HG02981 (cell line): ENCODE measurements around the gene LIX1L.

Experiments
- ATAC-seq: cut with Tn5 transposase; IDR thresholded peaks from one replicate; pipeline ENCODE4 v1.9.1; 2021; ENCODE audit warnings: mild to moderate bottlenecking, moderate library complexity; ENCODE audit not compliant: unreplicated experiment

Gene LIX1L

DNA sequence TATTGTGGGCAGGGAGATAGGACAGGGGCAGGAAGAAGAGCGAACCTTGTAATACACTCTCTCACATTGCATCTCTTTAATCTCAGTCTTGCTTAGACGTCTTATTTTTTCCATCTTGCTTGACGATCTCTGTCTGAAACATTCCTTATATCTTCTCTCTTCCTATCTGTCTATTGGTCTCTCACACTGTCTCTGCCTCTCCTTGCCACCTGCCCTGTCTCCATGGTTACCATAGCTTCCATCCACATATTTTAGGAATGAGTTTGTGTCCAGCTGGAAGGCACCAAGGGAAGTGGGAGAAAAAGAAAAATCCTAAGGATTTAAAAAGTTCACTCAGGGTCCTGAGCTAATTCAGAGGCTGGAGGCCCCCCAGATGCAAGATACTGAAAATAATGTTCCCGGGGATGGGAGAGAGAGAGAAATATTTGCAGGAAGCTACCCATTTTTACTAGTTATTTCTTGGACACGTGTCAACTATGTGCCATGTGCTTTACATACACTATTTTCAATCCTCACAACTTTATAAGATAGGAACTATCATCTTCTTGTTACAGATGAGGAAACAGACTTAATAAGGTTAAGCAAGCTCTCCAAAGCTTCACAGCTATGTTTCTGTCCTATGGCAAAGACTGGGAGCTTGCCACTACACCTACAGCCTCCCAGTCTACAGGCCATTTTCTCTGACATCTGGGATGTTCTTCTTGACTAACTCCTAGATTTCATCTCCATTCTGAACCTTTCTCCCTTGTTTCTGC is 5.6 kb upstream of the LIX1L start:
- no peak for ATAC-seq

DNA sequence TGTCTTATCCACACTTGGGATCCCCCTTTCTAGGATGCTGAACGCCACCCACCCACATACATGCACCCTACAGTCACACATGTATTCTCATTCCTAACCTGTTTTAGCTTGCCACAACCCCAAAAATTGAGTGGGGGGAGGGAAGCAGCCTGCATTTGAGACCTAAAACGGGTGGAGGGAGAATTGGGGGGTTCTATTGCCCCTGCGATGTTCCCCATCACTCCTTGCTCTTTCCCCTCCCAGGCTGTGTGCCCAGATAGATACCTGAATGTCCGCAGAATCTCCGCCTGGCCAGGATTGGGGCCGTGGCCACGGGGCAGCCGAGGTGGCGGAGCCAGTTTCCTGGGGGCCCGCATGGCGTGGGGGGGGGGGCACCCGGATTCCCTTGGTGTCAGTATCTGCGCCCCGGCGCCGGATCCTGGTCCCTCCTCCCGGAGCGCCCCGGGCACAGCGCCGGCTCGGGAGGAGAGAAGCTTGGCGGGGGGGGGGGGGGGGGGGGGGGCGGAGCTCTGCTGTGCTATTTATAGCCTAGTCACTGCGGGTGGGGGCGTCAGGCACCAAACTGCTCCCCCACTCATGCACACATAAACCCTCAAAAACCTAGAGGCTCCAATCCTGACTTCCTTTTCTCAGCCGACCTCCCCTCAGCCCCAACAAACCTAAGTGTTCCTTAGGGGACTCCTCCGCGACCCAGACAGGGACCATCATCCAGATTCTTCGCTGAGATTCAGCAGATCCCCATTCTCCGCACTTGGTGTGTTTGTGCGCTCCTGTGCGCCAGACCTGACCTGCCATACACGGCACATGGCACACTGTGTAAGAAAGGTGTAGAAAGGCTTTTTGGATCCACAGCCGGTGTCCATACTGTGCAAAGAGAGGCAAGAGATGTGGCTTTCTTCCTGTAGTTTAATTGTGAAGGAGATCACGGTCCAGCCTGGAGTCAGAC is 4.6 kb upstream of the LIX1L start:
- no peak for ATAC-seq

- no peak for ATAC-seq
These were observed 3.8 kb upstream of the LIX1L start for GRCh38 chr1:145961425-145962156.

DNA sequence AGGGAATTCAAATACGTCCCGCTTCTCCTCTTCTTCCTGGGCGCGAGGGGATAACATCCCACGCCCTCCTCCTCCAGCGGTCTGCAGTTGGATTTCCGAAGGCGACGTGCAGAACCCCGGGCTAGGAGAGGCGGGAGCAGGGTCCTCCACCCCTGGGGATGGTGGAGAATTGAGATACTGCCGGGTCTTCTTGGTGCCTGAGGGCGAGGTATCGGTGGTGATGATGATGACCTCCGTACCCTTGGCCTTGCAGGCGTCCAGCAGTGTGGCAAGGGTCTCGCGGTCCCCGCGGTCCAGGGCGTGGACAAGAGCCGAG is 3.2 kb upstream of the LIX1L start:
- no peak for ATAC-seq

DNA sequence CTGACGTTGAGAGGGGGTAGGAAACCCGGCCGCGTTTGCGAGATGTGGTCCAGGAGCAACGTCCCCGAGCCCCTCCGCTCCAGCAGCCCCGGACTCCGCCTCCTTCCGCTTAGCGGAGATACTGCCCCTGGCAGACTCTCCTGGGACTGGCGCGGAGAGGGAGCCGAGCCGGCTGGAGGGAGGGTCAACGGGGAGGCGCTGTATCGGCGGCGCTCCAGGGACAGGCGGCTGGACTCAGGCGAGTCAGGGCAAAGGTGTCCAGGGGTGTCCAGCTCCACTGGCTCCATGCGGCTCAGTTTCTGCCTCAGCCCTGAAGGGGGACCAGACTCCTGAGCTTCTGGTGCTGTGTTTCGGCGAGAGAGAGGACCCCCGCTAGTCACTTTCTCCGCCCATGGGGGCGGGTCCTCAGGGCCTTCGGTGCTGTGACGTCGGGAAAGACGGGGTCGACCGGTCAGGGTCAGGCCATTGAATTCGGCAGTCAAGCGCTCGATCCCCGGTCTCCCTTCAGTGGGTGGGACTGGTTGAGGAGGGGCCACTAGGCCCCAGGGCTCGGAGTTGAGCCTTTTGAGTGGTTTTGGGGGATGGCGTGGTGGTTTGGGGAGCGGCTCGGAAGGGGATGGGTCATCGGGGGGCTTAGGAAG is 2.8 kb upstream of the LIX1L start:
- no peak for ATAC-seq

GRCh38 chr1:145959957-145960467 is 2.2 kb upstream of the LIX1L start:
- no peak for ATAC-seq

GRCh38 chr1:145959333-145959732 is 1.5 kb upstream of the LIX1L start:
- ATAC-seq: no peak

GRCh38 chr1:145958734-145959133 is 917 bp upstream of the LIX1L start:
- no peak for ATAC-seq

DNA sequence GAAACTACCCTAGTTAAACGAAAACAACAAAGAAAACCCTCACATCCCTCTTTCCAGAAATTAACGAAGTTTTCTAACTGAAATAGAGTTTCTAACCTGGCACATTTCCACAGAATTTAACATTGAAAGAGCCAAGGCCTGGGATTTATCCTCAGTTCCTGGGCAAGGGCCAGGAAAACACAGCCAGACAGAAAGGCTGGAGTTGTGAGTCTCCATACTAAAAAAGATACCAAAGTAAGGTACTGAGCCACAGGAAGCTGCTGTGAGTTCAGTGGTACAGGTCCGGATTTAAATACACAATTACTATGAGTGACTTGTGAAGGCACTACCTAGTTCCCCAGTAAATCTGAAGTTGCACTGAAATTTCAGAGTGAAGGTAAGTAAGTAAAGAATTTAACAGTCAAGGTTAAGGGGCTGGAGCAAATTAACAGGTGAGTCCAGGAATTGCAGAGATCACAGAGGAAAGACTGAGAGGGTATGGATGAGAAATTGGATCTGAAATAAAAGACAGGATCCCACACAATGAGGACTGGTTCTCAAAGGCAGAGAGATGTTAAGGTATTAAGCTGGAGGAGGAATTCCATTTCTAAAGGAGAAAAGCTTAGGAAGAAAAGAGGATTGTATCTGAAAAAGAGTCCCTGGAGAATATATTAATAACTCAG is 905 bp downstream of the LIX1L start:
- ATAC-seq: no peak

- ATAC-seq: no peak
These were observed 1.5 kb downstream of the LIX1L start for GRCh38 chr1:145956361-145956760.

- no peak for ATAC-seq
These were observed 2.4 kb downstream of the LIX1L start for GRCh38 chr1:145955436-145955835.

DNA sequence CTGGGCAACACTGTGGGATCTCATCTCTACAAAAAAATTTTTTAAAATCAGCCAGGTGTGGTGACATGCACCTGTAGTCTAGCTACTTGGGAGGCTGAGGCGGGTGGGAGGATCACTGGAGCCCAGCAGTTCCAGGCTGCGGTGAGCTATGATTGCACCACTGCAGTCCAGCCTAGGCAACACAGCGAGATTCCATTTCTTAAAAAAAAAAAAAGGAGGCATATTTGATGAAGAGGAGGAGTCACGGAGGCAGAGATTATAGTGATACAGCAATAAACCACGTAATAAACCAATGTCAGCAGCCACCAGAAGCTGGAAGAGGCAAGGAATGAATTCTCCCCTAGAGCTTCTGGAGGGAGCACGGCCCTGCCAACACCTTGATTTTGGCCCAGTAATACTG is 4.0 kb downstream of the LIX1L start:
- ATAC-seq: no peak

DNA sequence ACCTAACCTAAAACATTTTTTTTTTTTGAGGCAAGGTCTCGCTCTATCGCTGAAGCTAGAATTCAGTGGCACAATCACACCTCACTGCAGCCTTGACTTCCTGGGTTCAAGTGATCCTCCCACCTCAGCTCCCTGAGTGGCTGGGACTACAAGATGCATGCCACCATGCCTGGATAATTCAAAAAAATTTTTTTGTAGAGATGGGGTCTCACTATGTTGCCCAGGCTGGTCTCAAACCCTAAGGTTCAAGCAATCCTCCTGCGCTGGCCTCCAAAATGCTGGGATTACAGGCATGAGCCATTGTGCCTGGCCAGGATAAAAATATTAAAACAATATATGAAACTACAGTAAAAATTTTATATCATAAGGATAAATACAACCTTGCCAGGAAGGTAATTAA is 4.9 kb downstream of the LIX1L start:
- ATAC-seq: no peak

DNA sequence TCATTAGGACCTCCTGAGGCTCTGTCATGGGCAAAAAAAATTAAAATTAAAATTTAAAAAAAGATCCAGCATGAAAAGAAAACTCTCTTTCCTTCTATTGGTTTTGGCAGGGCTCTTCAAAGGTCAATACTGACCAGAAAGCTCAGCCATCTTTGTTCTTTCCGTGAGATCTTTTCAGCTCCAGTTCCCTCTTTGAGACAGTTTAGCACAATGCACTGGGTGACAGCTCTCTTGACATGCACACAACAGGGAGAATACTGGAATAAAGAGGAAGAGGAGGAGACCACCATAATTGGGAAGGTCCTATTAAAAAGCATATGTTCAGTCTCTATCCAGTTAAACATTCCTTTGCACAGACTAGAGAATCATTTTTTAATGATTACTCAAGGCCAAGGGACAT is 6.3 kb downstream of the LIX1L start:
- ATAC-seq: no peak

DNA sequence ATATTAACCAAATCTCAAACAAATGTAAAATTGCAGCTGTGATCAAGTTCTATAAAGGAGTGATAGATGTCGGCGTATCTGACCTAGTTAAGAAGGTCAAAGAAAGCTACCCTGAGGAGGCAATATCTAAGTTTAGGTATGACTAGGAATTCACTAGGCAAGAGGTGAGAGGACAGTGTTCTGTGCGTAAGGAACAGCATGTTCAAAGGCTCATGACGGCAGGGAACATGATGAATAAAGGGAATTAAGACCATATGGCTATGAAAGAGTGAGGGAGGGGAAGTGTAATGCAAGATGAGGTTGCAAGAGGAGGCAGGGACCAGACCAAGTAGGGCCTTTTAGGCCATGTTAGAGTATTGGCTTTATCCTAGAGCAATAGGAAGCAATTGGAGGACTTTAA is 8.6 kb downstream of the LIX1L start:
- no peak for ATAC-seq

- no peak for ATAC-seq
These were observed 10.3 kb downstream of the LIX1L start for GRCh38 chr1:145947551-145947950.

DNA sequence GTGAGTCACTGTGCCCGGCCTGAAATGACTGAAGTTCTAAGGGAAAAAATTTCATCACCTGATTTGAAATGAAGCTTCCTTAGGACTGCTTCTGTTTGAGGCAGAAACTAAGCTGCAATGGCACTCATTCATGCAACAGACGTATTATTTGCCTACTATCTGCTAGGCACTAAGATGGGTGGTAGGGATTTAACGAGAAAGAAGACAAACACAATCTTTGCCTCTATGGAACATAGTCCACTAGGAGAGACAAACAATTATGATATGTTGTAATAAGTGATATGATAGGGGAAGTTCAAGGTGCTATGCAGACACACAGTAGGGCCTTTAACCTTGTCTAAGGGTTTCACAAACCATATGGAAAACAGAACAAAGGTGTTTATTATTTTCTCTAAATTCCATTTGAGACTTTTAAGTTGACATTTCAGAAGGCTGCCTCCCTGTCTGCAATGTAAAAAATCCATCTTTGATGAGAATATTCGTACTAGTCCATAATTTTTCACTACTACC is 11.3 kb downstream of the LIX1L start:
- ATAC-seq: no peak

GRCh38 chr1:145944532-145944931 is 13.3 kb downstream of the LIX1L start:
- no peak for ATAC-seq

DNA sequence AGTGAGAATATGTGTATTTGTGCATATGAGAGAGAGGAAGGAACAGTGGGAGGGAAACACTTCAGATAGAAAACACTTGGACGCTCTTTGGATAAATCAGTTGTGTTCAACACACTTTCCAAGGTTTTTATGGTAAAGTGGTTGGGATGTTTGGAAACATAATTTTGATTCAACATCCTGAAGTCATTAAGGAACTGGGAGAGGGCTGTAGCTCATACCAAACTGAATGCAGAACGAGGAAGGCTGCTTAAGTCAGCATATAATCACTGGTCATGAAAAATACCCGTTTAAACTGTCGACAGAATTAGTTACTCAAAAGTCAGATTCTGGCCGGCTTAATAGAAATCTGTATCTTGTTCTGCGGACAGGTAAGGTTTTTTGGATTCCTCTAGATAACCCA is 14.9 kb downstream of the LIX1L start:
- ATAC-seq: no peak

GRCh38 chr1:145942405-145942804 is 15.4 kb downstream of the LIX1L start:
- no peak for ATAC-seq
